GM19351 (cell line): ENCODE results near the gene PPP1R1B.
A peak's percentile ranks its signal among the peaks of the same experiment; 100 is the strongest.

Experiments
- ATAC-seq: cut with Tn5 transposase; IDR thresholded peaks from one replicate; pipeline ENCODE4 v1.9.1; 2021; ENCODE audit warnings: mild to moderate bottlenecking, moderate library complexity; ENCODE audit not compliant: unreplicated experiment

PPP1R1B gene

DNA sequence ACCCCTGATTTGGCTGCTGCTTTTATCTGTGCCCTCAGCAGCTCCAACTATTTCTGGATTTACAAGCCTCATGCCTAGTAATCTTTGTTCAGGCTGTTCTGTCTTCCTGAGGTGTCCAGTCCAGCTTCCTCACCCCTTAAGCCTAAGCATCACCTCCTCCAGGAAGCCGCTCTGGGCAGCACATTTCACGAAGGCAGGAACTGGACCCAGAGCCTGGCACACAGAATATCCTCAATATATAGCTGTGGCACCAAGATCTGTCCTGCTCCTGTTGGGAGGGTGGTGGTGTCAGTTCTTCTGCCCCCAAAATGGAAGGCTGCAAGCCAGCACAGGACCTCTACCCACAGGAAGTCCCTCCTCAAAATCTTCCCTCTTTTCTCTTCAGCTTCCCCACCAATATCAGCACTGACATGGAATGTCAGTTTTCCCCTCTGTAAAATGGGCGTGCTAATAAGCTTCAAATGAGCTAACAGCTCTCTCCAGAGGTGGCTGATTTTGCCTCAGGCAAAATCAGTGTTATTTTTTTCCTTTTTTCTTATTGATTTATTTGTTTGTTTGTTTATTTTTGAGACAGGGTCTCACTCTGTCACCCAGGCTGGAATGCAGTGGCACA, 12.1 kb upstream of the PPP1R1B start:
- no peak for ATAC-seq

DNA sequence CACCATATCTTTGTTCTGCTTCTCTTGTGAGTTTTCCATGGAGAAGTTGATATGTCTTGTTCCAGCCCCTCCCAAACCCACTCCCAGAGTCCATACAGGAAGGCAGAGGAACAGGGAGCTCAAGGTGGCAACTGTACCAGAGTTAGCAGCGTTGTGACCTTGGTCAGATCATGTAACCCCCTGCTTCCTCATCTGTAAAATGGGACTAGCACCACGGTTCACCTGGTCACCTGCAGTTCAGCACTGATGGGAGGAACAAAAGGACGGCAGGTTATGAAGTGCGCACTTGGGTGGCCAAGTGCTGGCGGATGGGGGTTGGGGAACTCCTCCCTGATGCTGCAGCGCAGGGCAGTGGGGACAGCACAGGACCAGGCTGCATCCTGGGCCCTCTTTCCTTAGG, 11.3 kb upstream of the PPP1R1B start:
- ATAC-seq: no peak

DNA sequence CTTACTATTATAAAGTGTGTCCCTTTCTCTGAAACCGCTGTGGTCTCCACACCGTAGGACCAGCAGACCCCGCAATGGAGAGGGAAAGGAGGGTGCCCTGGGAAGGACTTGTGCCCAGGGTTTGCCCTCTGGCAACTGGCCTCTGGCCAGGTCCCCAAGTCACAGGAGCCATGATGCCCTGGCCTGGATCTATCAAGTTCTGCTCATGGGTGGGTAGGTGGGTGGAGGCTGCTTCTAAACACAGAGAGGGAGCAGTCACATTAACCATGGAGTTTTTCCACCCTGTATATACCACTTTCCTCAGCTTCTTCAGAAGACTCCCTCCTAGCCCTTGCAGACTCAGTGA, 9.7 kb upstream of the PPP1R1B start:
- ATAC-seq: no peak

DNA sequence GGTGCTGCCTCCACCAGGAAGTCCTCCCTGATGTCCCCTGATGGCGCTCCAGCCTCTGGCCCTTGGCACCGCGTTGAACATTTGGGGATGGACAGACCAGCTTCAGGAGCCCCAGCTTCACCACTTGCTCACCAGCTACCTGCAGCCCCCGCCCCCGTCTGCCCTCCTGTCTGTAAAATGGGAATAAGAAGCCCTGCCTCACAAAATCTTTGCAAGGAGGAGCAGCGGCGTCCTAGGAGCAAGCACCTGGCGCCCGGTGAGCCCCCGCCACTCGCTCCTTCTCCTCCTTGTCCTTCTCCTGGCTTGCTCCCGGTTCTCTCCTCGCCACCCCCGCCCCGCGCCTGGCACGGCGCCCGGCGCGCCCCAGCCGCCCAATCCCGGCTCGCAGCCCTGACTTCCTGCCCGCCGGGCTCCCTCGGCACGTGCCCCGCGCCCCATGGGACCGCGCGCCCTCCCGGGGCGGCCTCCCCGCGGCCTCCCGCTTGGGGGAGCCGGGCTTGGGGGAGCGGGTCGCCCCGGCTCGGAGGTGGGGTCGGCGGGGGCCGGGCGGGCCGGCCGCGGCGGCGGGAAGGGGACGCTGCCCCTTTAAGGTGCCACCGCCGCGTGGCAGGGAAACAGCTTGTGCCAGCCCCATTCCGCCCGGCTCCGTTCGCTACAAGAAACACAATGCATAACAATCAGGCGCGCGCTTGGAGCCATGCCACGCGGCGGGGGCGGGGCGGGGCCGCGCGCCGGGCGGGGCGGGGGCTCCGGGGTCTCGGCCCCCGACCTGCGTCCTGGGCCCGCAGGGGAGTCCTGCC, 9.1 kb upstream of the PPP1R1B start:
- no peak for ATAC-seq

DNA sequence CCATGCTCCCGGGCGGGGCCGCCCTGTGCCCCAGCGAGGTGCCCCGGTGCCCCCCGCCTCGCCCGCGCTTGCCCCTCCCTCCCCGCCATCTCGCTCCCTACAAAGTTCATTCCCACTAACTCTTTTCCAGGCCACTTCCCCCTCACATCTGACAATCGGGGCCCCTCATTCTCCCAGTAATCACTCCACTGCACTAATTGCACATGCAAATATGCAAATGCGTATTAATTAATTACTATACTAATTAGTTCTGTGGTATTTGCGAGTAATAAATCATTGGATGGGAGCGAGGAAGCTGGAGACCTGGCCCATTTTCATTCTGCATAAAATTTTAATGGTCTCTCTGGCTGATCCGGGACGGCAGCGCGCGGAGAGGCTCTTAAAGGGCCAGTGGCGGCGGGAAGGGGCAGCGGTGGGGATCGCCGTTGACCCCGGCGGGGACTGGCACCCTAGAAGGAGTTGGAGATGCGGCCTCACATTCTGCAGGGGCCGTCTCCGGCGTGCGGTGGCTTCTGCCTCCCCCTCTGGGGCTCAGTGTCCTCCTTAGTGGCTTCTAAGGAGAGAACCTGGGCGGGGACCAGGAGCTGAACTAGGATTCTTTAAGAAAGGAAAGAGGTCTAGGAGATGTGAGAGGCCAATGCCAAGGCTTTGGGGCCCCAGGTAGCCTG, 8.4 kb upstream of the PPP1R1B start:
- no peak for ATAC-seq

DNA sequence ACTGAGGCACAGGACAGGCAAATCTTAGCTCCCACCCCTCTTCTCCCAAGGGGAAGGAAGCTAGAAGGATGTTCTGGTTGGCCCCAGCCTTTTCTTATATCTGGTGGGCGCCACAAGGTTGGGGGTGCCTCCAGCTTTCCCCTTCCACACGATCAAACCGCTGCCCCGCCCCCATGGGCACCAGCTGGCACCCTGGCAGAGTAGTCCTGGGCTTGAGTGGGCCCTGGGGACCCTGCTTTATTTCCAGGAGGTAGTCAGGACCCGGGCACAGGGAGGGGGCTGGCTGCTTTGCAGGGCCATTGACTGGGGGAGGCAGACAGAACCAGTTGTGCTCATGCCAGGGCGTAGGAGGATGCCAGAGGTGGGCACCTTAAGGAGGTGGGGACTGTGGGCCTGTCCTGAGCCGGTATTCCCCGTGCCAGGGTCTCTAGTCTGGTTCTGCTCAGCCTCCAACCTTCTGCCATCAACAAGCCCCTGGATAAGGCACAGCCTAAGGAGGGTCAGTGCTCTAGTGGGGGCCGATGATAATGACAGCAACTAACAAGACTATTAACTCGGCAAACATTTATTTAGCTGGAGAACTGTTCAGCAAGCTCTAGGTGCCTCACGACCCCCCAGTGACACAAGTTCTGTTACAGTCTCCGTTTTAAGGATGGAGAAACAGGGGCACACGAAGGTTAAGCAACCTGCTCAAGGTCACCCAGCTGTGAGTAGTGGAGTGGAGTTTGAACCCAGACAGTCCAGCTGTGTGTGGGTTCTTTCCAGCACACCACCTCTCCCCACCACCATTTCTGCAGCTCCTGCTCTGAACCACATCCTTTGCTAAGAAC, 7.6 kb upstream of the PPP1R1B start:
- ATAC-seq: no peak

DNA sequence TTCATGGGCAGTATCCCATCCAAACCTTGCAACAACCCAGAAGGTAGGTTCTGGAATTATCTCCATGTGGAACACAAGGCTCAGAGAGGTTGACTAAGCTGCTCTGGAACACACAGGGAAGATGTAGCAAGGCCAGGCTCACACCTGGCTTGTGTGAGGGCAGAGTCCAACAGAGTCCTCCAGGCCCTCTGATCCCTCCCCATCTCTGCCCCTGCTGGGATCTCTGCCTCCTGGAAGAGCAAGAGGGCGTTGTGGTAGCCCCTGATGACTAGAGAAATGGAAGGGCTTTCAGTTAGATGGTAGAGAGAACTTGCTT, 7.0 kb upstream of the PPP1R1B start:
- ATAC-seq: no peak

DNA sequence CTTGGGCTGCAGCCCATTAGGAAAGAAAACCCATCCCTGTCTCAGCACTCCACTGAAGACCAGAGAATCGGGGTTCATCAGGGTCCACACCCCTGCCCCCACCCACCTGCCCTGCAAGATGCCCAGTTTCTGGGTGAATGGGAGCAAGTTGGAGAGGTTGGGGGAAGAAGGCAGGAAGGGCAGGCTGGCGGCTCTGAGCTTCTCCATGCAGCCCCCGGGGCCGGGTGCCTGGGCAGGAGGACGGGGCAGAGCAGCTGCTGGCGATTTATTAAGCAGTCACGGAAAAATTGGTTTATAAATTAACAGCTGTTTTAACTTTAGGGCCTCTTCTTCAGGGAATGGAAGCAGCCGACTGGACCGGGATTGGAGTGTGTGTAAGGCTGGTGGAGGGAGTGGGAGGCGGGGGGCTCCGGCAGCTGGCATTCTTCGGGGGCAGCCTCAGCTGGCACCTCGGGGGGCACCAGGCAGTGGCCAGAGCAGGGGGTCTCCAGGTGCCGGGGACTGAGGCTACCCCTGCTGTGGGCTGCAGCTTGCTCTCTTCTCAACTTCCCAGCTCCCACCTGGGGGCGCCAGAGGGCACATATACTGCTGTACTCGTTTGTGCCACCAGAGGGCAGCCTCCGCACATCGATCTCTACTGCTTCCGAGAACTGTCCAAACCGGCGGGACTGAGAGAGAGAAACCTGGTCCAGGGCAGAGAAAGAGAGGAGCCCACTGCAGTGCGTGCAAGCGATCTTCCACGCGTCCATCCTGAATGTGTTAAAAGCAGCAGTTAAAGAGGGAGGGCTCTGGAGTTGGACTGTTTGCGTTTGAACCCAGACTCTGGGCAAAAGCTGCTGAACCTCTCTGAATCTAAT, 5.0 kb upstream of the PPP1R1B start:
- ATAC-seq: peak; percentile 57

DNA sequence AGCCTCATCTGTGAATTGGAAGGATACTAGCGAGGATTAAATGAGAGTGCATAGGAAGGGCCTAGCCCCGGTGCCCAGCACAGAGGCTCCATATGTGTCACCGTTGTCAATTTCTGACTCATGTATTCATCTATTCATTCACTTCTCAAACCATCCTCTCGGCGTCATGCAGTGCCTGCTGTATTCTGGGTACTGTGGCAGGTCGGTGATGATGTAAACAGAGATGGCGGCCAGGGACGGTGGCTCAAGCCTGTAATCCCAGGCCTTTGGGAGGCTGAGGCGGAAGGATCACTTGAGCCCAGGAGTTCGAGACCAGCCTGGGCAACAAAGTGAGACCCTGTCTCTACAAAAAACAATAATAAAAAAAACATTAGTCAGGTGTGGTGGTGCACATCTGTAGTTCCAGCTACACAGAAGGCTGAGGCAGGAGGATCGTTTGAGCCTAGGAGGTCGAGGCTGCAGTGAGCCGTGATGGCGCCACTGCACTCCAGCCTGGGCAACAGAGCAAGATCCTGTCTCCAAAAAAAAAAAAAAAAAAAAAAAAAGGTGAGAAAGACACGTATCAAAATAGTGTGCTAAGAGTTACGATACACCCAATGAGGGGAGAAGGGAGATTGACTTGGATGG, 4.3 kb upstream of the PPP1R1B start:
- ATAC-seq: no peak

DNA sequence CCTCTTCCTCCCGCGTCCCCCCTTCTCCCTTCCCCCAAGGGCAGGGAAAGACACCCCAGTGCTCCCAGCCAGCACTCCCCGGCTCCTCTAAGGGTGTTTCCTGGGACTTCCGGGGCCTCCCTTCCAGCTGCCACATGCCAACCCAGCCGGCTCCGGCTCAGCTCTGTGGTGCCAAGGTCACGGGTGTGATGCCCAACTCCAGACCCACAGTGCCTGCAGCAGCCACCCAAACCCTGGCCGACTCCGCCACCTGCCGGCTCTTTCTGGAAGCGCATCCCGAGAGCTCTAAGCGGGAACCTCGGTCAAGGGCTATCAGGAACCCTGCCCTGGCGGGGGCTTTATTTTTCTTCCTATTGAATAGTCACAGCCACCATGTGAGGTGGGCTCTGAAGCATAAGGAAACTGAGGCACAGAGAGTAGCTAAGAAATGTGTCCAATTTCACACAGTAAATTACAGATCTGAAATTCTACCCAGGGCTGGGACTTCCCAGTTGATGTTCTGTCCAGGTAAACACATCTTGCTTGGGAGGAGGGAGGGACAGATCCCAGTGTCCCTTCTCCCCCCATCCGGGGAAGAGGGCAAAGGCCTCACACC, 3.3 kb upstream of the PPP1R1B start:
- ATAC-seq: no peak

DNA sequence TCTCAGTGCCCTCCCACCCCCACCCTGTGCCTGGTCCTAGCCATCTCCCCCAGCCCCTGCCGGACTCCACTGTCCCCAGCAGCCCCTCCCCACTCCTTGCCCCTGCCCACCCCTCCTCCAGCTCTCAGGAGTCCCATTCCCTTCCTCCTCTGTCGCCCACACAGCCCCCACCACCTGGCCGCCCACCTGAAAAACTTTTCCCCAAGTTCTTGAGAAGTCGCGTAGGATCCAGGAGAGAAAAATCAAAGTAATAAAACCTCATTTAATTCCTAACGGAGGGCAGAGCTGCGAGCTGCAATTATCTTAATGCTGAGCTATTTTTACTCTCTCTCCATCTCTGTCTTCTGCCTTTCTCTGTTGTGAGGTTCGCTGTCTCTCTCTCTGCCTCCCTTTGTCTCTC, 2.4 kb upstream of the PPP1R1B start:
- no peak for ATAC-seq

DNA sequence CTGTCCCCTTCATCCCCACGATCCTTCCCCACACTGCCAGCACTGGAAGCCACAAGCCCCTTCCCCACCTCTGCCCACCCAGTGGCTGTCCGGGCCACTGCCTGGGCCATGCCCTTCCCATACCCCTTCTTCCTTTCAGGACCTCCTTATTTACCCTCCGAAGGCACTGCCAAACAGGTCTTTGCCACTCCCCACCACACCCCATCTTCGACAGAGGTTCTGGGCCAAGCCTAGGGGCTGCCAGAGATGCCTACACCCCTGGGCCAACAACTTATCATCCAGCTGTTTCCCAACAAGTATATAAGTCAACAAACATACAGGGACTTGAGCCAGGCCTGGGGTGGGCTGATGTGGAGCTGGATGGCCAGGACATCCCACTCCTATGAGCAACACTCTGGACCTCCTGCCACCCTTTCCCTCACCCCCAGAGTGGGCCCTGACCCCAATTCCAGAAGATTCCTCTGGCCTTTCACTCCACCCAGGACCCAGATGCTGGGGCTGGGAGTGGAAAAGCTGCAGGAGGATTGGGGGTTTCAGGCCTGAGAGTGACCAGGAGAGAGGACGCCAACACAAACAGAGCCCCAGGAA, 1.5 kb upstream of the PPP1R1B start:
- ATAC-seq: no peak

DNA sequence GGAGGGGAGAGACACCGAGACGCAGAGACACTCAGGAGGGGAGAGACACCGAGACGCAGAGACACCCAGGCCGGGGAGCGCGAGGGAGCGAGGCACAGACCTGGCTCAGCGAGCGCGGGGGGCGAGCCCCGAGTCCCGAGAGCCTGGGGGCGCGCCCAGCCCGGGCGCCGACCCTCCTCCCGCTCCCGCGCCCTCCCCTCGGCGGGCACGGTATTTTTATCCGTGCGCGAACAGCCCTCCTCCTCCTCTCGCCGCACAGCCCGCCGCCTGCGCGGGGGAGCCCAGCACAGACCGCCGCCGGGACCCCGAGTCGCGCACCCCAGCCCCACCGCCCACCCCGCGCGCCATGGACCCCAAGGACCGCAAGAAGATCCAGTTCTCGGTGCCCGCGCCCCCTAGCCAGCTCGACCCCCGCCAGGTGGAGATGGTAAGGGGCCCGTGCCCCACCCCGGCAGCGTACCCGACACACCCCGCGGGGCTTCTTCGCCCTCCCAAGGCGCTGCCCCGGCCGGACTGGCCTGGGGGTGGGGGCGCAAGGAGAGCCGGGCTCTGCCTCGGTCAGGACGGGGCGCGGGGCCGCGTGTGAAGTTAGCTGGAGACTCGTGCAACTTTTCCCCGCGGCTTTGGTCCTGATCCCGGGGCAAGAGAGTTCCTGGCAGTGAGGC, 427 bp downstream of the PPP1R1B start:
- ATAC-seq: no peak

DNA sequence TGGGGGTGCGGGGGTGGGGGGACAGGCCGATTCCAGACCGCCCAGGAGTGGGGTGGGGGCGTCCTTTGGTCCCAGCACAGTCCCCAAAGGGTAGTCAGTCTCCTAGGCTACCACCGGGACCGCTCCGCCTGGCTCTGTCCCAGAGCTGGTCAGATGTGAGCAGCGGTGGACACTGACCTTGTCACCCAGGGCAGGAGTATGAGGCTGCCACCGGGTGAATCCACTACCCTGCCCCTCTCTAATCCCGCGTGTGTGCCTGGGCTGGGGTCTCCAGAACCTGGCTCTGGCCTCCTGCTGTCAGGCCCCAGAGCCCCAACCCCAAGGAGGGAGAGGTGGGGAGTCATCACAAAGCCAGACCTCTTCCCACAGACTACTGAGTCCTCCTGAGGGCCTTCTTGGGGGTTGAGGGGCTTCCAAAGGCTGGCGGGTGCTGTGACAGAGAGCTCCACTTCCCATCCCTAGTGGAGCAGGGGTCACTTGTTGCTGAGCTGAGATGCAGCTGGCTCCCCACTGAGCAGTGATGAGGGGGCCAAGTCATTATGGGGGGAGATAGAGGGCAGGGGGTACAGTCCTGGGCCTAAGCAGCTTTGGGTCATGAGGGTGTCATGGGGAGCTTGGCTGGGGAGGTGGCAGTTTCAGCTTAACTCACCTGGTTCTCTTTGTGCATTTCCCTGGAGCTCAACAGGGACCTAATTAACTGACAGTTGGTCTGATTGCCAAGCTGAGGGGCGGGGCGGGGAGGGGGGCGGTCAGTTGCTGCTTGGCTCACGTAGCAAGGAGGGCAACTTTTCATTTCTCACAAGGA, 1.2 kb downstream of the PPP1R1B start:
- ATAC-seq: no peak

DNA sequence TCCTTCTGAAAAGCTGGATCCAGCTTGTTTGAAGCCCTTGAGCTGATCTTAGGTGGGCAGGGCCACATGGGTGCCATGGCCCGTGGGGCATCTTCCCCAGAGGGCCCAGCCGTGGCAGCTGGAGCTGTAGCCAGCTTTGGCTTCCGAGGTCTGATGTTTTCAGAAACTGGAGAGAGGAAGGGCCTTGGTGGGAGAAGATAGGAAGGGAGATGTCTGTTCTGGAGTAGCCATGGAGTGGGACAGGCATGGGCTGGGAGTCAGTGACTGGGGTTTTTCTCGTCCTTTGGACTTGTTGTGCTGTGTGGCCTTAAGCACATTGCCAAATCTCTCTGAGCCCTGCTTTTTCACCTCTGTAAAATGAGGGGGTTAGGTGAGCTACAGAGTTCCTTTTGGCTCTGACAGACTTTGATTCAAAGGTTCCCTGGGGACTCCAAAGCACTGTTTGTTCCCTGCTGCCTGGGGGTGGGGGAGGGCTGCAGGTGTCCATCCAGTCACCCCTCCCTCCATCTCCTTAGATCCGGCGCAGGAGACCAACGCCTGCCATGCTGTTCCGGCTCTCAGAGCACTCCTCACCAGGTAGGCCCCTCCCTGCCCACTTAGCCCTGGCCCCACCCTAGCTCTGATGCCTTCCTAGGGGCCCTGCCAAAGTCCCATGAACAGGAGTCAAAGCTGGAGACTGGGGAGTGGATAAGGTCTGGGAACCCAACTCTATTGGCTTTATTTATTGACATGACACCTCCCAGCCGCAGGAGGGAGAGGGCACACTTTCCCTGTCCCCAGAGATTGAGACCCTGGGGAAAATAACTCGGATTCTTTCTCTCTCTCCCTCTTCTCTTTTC, 2.1 kb downstream of the PPP1R1B start:
- ATAC-seq: no peak

DNA sequence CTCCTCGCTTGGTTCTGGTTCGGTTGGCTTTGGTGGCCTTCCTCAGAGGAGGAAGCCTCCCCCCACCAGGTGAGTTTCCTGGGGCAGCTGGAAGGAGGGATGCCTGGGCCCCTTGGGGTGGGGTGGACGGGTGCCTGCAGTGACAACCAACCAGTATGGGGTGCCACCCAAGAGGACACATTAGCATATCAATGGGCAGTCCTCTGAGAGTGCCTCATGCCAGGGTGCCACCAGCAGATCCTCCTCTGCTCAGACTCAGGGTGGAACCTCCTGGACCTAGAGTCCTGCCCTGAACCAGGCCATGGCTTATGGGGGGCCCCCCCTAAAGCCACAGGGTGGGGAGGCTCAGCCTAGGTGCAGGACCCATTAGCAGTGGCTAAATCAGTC, 2.7 kb downstream of the PPP1R1B start:
- no peak for ATAC-seq

DNA sequence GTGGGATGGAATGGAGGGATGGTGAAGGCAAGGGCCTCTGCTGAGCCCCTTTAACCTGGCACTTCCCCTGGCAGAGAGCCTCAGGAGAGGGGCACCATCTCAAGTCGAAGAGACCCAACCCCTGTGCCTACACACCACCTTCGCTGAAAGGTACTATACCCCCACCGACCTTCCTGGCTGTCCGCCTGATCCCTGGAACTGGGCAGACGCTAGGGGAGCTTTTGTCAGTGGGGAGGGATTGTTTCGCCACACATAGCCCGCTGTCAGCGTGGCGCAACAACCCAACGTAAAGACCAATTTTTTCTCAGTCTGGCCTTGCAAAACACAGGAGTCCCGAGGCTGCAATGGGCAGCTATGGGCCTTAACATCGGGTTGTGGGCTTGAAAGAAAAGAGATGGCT, 3.1 kb downstream of the PPP1R1B start:
- no peak for ATAC-seq
